ENCODE measurements around the gene CFAP221. TPM values are rescaled to one million over a fixed set of nuclear protein-coding genes. Genes with fewer than 3 reads are reported as not detected.

The CFAP221 gene
- total RNA-seq, 1 donor from 2014 or later, result 3.0 TPM

DNA sequence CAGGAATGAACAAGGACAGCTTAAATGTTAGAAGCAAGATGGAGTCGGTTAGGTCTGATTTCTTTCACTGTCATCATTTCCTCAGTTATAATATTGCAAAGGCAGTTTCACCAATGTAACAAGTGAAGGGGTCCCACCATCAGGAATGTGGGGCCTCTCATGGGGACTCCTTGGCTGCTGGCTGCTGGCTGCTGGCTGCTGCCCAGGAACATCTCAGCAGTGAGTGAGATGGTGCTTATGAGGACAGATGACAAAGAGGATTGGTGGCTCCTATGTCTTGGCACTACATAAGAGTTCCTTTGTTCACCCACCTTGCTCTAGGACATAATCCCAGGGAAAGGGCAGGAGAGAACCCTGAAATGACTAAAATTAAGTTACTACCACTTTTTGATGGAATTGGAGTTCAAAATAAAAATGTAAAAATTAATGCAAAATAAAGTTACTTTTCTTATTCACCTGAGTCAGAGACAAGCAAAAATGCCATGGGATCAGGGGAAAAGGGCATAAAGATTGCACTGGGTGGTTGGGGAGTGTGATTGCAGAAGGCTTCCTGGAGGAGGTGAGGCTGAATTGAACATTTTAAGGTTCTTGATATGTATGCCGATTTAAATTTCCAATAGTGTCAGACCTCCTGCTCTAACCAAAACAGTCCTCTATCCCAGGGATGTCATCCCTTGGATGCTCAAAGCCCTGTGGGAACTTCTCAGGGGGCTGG is 158.1 kb downstream of the CFAP221 start:
- DNase-seq, result no peak

DNA sequence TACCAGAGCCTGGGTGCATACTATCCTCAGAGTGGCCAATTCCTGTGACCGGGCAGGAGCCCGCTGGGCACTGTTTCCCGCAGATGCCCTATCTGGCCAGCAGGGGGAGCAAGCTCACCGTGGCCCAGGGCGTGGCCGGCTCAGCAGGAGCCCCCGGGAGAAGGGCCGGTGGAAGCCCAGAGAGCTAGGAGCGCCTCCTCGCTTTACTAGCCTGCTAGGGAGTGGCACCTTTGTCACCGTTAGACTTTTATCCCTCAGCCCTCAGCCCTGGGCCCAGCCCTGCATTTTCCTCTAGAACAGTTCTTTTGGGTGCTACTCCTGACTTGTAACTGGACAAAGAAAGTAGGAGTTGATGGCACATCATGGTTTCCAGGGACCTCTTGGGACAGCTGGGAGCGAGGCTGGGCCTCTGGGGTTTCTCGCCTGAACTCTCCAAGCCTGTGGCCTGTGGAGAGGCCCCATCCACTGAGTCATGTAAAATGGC is 158.7 kb downstream of the CFAP221 start:
- peak; percentile 70 for DNase-seq

- no peak for DNase-seq
These were observed 159.3 kb downstream of the CFAP221 start for GRCh38 chr2:119703526-119703925.

DNA sequence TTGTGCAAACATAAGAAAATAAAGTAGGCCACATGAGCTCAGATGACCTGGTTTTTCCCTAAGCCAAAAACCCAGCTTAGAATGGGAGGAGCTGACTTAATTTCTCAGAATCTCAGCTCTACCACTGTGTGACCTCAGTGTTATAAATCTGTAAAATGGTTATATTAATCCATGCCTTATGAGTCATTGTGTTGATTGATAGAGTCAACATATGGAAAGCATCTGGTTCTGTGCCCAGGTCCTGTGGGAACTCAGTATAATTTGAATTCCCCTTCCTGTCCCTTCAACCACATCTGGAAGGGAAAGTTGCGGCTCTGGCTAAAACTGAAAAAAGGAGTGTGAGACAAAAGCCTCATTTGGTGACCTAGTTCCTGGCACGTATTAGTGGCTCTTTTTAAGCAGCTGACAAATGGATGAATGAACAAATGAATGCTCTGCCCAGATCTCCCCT is 160.4 kb downstream of the CFAP221 start:
- no peak for DNase-seq

- no peak for DNase-seq
These were observed 162.0 kb downstream of the CFAP221 start for GRCh38 chr2:119706221-119706620.

Other genes with a start within 250 kb of the CFAP221 start
- 2.6 TPM for gene C2orf76, start 177.6 kb upstream of the CFAP221 start, total RNA-seq
- gene DBI, start 177.5 kb upstream of the CFAP221 start, total RNA-seq, result 181 TPM
- gene TMEM37, start 112.6 kb upstream of the CFAP221 start, total RNA-seq, result 3.1 TPM
- gene SCTR, start 20.0 kb upstream of the CFAP221 start, total RNA-seq, result 0.21 TPM
- 10.7 TPM for gene TMEM177, start 134.8 kb downstream of the CFAP221 start, total RNA-seq
- gene PTPN4, start 215.5 kb downstream of the CFAP221 start, total RNA-seq, result 55.8 TPM

All from tongue (tissue), 2 donors.